Calu3 (cell line): ENCODE data around the gene KIF18B. TPM values are rescaled to one million over a fixed set of nuclear protein-coding genes. Genes with fewer than 3 reads are reported as not detected.

Experiments
- Bru-seq: library from RNA; stranded (reverse); fragments of 400-500 nt; gene quantifications from one replicate; lab custom pipeline; 2021; lab: Mats Ljungman, UMichigan
- BruChase-seq, 2 experiments: library from RNA; stranded (reverse); fragments of 400-500 nt; gene quantifications; one replicate each; lab custom pipeline; 2021; lab: Mats Ljungman, UMichigan
- BruUV-seq: library from RNA; stranded (reverse); fragments of 400-500 nt; replicated peaks from 2 replicates; lab custom pipeline; 2021; lab: Mats Ljungman, UMichigan
- CTCF ChIA-PET: fragments of 300-600 bp; sonication (Branson Sonifier 250); formaldehyde crosslinking; loops from one replicate; lab custom pipeline; 2022; ENCODE audit warnings: antibody characterized with exemption; lab: Charles Lee
- DNase-seq: peaks from one replicate; pipeline ENCODE4 v3.0.0; 2022
- H3K27ac Mint-ChIP-seq: one replicate; pipeline ENCODE4 v1.8.0; 2022; ENCODE audit warnings: mixed read lengths; ENCODE audit not compliant: unreplicated experiment
- H3K27me3 Mint-ChIP-seq: one replicate; pipeline ENCODE4 v1.8.0; 2022; ENCODE audit warnings: mixed read lengths; ENCODE audit not compliant: unreplicated experiment
- H3K36me3 Mint-ChIP-seq: one replicate; pipeline ENCODE4 v1.8.0; 2022; ENCODE audit warnings: mild to moderate bottlenecking, moderate library complexity, mixed read lengths; ENCODE audit not compliant: insufficient read depth, unreplicated experiment
- H3K4me1 Mint-ChIP-seq: one replicate; pipeline ENCODE4 v1.8.0; 2022; ENCODE audit warnings: mild to moderate bottlenecking, low read depth, mixed read lengths; ENCODE audit not compliant: unreplicated experiment
- H3K4me3 Mint-ChIP-seq: one replicate; pipeline ENCODE4 v1.8.0; 2022; ENCODE audit warnings: mild to moderate bottlenecking, low read depth, moderate library complexity, mixed read lengths; ENCODE audit not compliant: unreplicated experiment
- H3K9me3 Mint-ChIP-seq: one replicate; pipeline ENCODE4 v1.8.0; 2022; ENCODE audit warnings: low read depth, mixed read lengths; ENCODE audit not compliant: unreplicated experiment
- intact Hi-C: fragments of 100-400 bp; cut with micrococcal nuclease; formaldehyde crosslinking; loops from one replicate; pipeline ENCODE4 v1.10.0; 2022; ENCODE audit not compliant: unreplicated experiment
- long read RNA-seq: library from polyadenylated mRNA; stranded (forward); transcript quantifications from one replicate; pipeline ENCODE4 v2.0.0, GENCODE V29; 2022
- total RNA-seq: library from RNA; stranded (reverse); gene quantifications from 2 replicates; pipeline ENCODE4 v1.2.3, GENCODE V29; 2022
- TF ChIP-seq, protein P1 (sequence below): fragments of 200-600 bp; IDR thresholded peaks from one replicate; pipeline ENCODE4 v1.8.0; 2022; ENCODE audit warnings: antibody characterized with exemption; ENCODE audit not compliant: unreplicated experiment

KIF18B gene
- 72.8 and 84.6 TPM in 2 replicates for total RNA-seq
- percentile 93 among the genes with signal in this experiment for Bru-seq, nascent RNA
- percentile 93 among the genes with signal in this experiment for BruChase-seq, experiment 1, labeled RNA remaining after a 6-hour chase
- percentile 96 among the genes with signal in this experiment for BruChase-seq, experiment 2, labeled RNA remaining after a 2-hour chase
- long read RNA-seq, full-length matches to known transcripts = 7 of 52 reads
- long read RNA-seq, partial matches to known transcripts = 29 of 52 reads
- long read RNA-seq, other reads (novel, unspliced or antisense) = 16 of 52 reads

DNA sequence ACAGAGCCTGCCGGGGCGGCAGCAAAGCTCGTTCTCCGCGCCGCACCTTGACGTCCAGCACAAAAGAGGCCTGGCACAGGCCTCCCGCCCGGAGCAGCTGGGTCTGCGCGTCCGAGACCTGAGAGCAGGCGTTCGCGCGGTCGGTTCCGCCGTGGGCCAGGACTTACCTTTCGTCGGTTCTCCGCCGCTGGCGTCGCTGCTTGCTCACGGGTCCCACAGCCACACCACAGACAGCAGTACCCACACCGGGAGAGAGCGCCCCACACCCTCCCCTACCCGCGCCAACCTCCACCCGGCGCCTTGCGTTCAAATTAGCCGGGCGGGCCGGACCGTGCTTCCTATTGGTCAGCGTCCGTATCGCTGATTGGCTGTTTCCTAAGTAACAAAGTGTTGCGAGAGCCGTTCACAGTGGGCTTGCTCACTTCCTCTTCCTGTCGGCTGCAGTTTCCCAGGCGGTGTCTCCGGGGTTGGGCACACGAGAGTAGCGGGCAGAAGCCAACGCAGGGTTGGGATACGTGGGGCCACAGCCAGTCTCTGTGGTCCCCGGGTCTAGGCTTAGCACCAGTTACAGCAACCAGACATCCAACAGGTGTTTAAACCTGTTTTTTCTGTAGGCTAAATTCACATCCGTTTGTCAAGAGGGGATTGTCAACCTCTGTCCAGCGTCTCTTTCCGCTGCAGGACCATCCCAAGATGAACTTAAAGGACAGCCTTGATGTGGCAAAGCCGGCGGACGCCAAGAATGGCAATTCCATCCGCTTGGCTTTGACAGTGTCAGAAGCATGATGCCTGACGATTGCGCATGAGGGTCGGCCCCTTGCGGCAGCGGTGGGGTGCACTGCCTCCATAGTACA lies at the start of gene KIF18B:
TSS of gene KIF18B (minus strand) at position 313 of the 854 bp plus-strand sequence. CDS start 11,429 bp downstream, outside the sequence.
- Mint-ChIP-seq H3K36me3 (peaks cover 50% of the 10 kb centered on the region), H3K4me1 (peaks cover 14% of the 10 kb centered on the region), H3K4me3 (peak within 1 kb of the TSS; percentile 86), H3K27ac (peak within 1 kb of the TSS; percentile 89), H3K27me3 (peaks cover 5% of the 10 kb centered on the region), H3K9me3 (no peaks in the 10 kb centered on the region)
- CTCF ChIA-PET = interaction anchor here (0.5 to 1.0 kb wide), 3 partner anchors 20 to 186 kb away, joined by 3 read pairs; partner anchors contain the start of gene C1QL1
- intact Hi-C loops = no loop called here
- BruUV-seq = TSS peak; percentile 100
- peak; percentile 97 for DNase-seq
- TF ChIP-seq, protein P1, sequence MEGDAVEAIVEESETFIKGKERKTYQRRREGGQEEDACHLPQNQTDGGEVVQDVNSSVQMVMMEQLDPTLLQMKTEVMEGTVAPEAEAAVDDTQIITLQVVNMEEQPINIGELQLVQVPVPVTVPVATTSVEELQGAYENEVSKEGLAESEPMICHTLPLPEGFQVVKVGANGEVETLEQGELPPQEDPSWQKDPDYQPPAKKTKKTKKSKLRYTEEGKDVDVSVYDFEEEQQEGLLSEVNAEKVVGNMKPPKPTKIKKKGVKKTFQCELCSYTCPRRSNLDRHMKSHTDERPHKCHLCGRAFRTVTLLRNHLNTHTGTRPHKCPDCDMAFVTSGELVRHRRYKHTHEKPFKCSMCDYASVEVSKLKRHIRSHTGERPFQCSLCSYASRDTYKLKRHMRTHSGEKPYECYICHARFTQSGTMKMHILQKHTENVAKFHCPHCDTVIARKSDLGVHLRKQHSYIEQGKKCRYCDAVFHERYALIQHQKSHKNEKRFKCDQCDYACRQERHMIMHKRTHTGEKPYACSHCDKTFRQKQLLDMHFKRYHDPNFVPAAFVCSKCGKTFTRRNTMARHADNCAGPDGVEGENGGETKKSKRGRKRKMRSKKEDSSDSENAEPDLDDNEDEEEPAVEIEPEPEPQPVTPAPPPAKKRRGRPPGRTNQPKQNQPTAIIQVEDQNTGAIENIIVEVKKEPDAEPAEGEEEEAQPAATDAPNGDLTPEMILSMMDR = no peak

GRCh38 chr17:44996304-44996703 lies 48.7 kb upstream of the KIF18B start:
- CTCF ChIA-PET = interaction anchor here (1.1 kb wide), 1 partner anchor 14 kb away, joined by 3 read pairs; no protein-coding TSS in a partner anchor
- intact Hi-C loops = no loop called here
- peaks cover 69% of the 10 kb centered on the region for H3K27me3 Mint-ChIP-seq
- DNase-seq = no peak
- peaks cover 2% of the 10 kb centered on the region for H3K9me3 Mint-ChIP-seq
- H3K36me3 Mint-ChIP-seq = no peaks in the 10 kb centered on the region
- peaks cover 8% of the 10 kb centered on the region for H3K4me1 Mint-ChIP-seq
- no peak overlapping the region for H3K4me3 Mint-ChIP-seq
- BruUV-seq = no TSS peak
- TF ChIP-seq, protein P1 = no peak
- no peak overlapping the region for H3K27ac Mint-ChIP-seq

- no TSS peak for BruUV-seq
- H3K36me3 Mint-ChIP-seq = no peaks in the 10 kb centered on the region
- CTCF ChIA-PET = interaction anchor here (1.1 to 1.3 kb wide), 2 partner anchors 13 to 24 kb away, joined by 3 to 7 read pairs; no protein-coding TSS in a partner anchor
Observed at GRCh38 chr17:44995436-44996001, 47.9 kb upstream of the KIF18B start.

More at GRCh38 chr17:44995436-44996001, 47.9 kb upstream of the KIF18B start:
- peaks cover 69% of the 10 kb centered on the region for H3K27me3 Mint-ChIP-seq
- H3K4me1 Mint-ChIP-seq = peaks cover 8% of the 10 kb centered on the region
- intact Hi-C loops = no loop called here
- DNase-seq = no peak
- TF ChIP-seq, protein P1 = no peak
- no peak overlapping the region for H3K4me3 Mint-ChIP-seq
- no peak overlapping the region for H3K27ac Mint-ChIP-seq
- peaks cover 2% of the 10 kb centered on the region for H3K9me3 Mint-ChIP-seq
